NCI-H748 (cell line): Measurements from ENCODE around the gene MPPED1.

Experiments
- DNase-seq: peaks from one replicate; lab custom pipeline; 2025; ENCODE audit not compliant: unreplicated experiment; lab: John Stamatoyannopoulos, UW

MPPED1 gene

GRCh38 chr22:43537019-43537585, 125.3 kb downstream of the MPPED1 start:
- no peak for DNase-seq

- DNase-seq, result no peak
These were observed 128.0 kb downstream of the MPPED1 start for GRCh38 chr22:43539572-43540528.

- no peak for DNase-seq
These were observed 128.7 kb downstream of the MPPED1 start for GRCh38 chr22:43540529-43540923.

- DNase-seq, result no peak
These were observed 129.2 kb downstream of the MPPED1 start for GRCh38 chr22:43541022-43541421.

GRCh38 chr22:43541462-43542407, 129.9 kb downstream of the MPPED1 start:
- no peak for DNase-seq

GRCh38 chr22:43542681-43543521, 131.1 kb downstream of the MPPED1 start:
- no peak for DNase-seq

- no peak for DNase-seq
These were observed 131.9 kb downstream of the MPPED1 start for GRCh38 chr22:43543522-43544288.

- no peak for DNase-seq
These were observed 132.5 kb downstream of the MPPED1 start for GRCh38 chr22:43544289-43544673.

- DNase-seq, result no peak
These were observed 134.4 kb downstream of the MPPED1 start for GRCh38 chr22:43546186-43546585.

- DNase-seq, result no peak
These were observed 138.3 kb downstream of the MPPED1 start for GRCh38 chr22:43550024-43550620.

- no peak for DNase-seq
These were observed 138.9 kb downstream of the MPPED1 start for GRCh38 chr22:43550672-43551071.

GRCh38 chr22:43553451-43554258, 141.8 kb downstream of the MPPED1 start:
- DNase-seq, result no peak

GRCh38 chr22:43554259-43554636, 142.4 kb downstream of the MPPED1 start:
- DNase-seq, result no peak

GRCh38 chr22:43554694-43555365, 143.0 kb downstream of the MPPED1 start:
- no peak for DNase-seq

- no peak for DNase-seq
These were observed 144.0 kb downstream of the MPPED1 start for GRCh38 chr22:43555561-43556515.
